HUES48 (cell line): ENCODE measurements around the gene IRF2BPL.

Experiments
- H3K27ac ChIP-seq: one replicate; pipeline ENCODE4 v1.7.0; 2013; ENCODE audit warnings: low read depth, low read length, inconsistent platforms
- H3K27me3 ChIP-seq: 2 replicates; pipeline ENCODE4 v1.6.1; 2013; ENCODE audit warnings: mild to moderate bottlenecking, low read length; ENCODE audit not compliant: control insufficient read depth, insufficient read depth
- H3K36me3 ChIP-seq: 2 replicates; pipeline ENCODE4 v1.6.1; 2013; ENCODE audit warnings: low read length; ENCODE audit not compliant: control insufficient read depth, insufficient read depth
- H3K4me1 ChIP-seq: 2 replicates; pipeline ENCODE4 v1.6.1; 2013; ENCODE audit warnings: mild to moderate bottlenecking, low read length; ENCODE audit not compliant: control insufficient read depth, insufficient read depth
- H3K4me3 ChIP-seq: 2 replicates; pipeline ENCODE4 v1.5.1; 2013; ENCODE audit warnings: mild to moderate bottlenecking, low read depth, low read length
- H3K9ac ChIP-seq: 2 replicates; pipeline ENCODE4 v1.6.1; 2013; ENCODE audit warnings: mild to moderate bottlenecking, low read depth, low read length, moderate library complexity
- H3K9me3 ChIP-seq: 2 replicates; pipeline ENCODE4 v1.6.1; 2013; ENCODE audit warnings: low read length; ENCODE audit not compliant: control insufficient read depth, insufficient read depth

IRF2BPL gene

GRCh38 chr14:77065851-77066577, 37.5 kb upstream of the IRF2BPL start:
- H3K36me3 ChIP-seq: no peaks in the 10 kb centered on the region
- H3K9me3 ChIP-seq: no peaks in the 10 kb centered on the region
- H3K27me3 ChIP-seq: no peaks in the 10 kb centered on the region
- H3K4me3 ChIP-seq: no peak overlapping the region
- peaks cover 9% of the 10 kb centered on the region for H3K4me1 ChIP-seq
- no peak overlapping the region for H3K9ac ChIP-seq
- no peak overlapping the region for H3K27ac ChIP-seq

GRCh38 chr14:77064521-77065178, 36.1 kb upstream of the IRF2BPL start:
- no peaks in the 10 kb centered on the region for H3K9me3 ChIP-seq
- no peaks in the 10 kb centered on the region for H3K36me3 ChIP-seq
- no peak overlapping the region for H3K4me3 ChIP-seq
- no peak overlapping the region for H3K27ac ChIP-seq
- peaks cover 9% of the 10 kb centered on the region for H3K4me1 ChIP-seq
- no peaks in the 10 kb centered on the region for H3K27me3 ChIP-seq
- no peak overlapping the region for H3K9ac ChIP-seq

- Histone ChIP-seq H3K27me3 (no peaks in the 10 kb centered on the region), H3K36me3 (no peaks in the 10 kb centered on the region), H3K27ac (no peak overlapping the region), H3K4me3 (no peak overlapping the region), H3K4me1 (peaks cover 12% of the 10 kb centered on the region), H3K9ac (no peak overlapping the region), H3K9me3 (no peaks in the 10 kb centered on the region)
Measured at GRCh38 chr14:77063571-77064171, 35.2 kb upstream of the IRF2BPL start.

DNA sequence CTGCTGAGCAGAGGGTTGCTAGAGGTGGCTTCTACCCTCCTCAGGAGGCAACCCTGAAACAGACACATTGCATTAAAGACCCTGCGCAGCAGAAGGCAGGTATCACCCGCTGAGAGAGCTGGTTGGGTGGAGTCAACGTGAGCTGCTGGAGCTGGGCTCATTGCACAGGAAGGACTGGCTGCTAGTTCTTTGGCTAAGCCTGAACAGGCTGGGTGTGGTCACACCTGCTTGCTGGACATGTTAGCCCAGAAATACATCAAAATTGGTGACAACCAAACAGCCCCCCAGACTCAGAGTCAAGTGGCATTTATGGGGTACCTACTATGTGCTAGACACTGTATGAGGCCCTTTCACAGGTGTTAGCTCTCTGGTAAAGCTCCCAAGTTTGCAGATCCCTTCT, 33.8 kb upstream of the IRF2BPL start:
- Histone ChIP-seq H3K9ac (no peak overlapping the region), H3K9me3 (no peaks in the 10 kb centered on the region), H3K27ac (no peak overlapping the region), H3K4me3 (no peak overlapping the region), H3K36me3 (no peaks in the 10 kb centered on the region), H3K27me3 (no peaks in the 10 kb centered on the region), H3K4me1 (peaks cover 8% of the 10 kb centered on the region; the same call in 1 of the 2 replicates)

DNA sequence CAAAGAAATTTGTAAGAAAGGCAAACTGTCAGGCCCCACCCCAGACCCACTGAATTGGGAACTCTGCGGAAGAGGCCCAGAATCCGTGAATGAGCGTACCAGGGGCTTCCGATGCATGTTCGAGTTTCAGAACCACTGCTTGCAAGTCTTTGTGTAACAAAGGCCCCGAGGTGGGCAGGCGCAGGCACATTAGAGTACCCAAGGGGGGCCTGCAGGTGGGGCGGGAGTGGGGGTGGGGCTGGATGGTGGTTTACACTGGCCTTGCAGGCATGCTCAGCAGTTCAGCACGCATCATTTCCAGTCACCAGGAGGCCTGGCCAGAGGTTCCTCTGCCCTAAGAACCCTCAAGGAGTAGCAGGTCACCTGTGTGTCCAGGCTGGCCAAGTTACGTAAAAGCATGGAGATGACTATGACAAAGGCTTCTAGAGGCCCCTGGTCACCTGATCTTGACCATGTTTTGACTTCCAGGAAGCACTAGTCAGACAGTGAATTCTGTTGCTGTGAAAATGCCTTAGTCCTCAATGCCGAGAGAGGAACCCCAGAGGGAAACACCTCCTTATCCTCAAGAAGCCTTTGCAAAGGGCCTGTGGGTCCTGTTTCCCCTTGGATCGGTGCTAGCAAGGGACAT, 33.2 kb upstream of the IRF2BPL start:
- Histone ChIP-seq H3K4me1 (peaks cover 8% of the 10 kb centered on the region; the same call in 1 of the 2 replicates), H3K9me3 (no peaks in the 10 kb centered on the region), H3K4me3 (no peak overlapping the region), H3K36me3 (no peaks in the 10 kb centered on the region), H3K27me3 (no peaks in the 10 kb centered on the region), H3K27ac (no peak overlapping the region), H3K9ac (no peak overlapping the region)

GRCh38 chr14:77059276-77059915, 30.9 kb upstream of the IRF2BPL start:
- no peak overlapping the region for H3K9ac ChIP-seq
- H3K27ac ChIP-seq: no peak overlapping the region
- H3K9me3 ChIP-seq: 0 out of 2 replicates have a peak, but pooled peaks cover 2% of the 10 kb centered on the region
- peaks cover 8% of the 10 kb centered on the region; the same call in 1 of the 2 replicates for H3K4me1 ChIP-seq
- H3K36me3 ChIP-seq: no peaks in the 10 kb centered on the region
- no peaks in the 10 kb centered on the region for H3K27me3 ChIP-seq
- no peak overlapping the region for H3K4me3 ChIP-seq

DNA sequence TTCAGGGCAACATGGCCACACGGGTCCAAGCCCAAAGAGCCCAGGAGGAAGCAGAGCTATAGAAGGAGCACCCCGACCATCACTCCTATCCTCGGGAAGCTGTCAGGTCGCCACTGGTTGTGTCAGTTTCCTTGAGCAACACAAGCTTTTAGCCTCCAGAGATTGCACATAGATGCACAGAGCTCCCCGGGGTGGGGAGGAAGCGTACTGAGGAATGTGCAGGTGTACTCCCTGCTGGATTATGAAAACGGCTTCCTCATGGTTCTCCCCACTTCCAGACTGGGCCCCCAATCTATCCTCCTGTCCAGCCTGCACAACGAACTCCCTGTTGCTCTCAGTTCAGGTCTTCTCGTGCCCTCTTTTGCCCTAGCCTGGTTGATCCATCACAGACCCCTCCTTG, 30.3 kb upstream of the IRF2BPL start:
- H3K27ac ChIP-seq: no peak overlapping the region
- no peaks in the 10 kb centered on the region for H3K36me3 ChIP-seq
- no peak overlapping the region for H3K9ac ChIP-seq
- peaks cover 8% of the 10 kb centered on the region; the same call in 1 of the 2 replicates for H3K4me1 ChIP-seq
- H3K9me3 ChIP-seq: 0 out of 2 replicates have a peak, but pooled peaks cover 2% of the 10 kb centered on the region
- no peak overlapping the region for H3K4me3 ChIP-seq
- H3K27me3 ChIP-seq: no peaks in the 10 kb centered on the region

- no peak overlapping the region for H3K27ac ChIP-seq
- no peaks in the 10 kb centered on the region for H3K36me3 ChIP-seq
Measured at GRCh38 chr14:77058117-77058516, 29.6 kb upstream of the IRF2BPL start.

GRCh38 chr14:77055981-77056380, 27.5 kb upstream of the IRF2BPL start:
- Histone ChIP-seq H3K36me3 (no peaks in the 10 kb centered on the region), H3K4me1 (peaks cover 11% of the 10 kb centered on the region; the same call in 1 of the 2 replicates), H3K9me3 (0 out of 2 replicates have a peak, but pooled peaks cover 2% of the 10 kb centered on the region), H3K27ac (no peak overlapping the region), H3K9ac (no peak overlapping the region), H3K4me3 (no peak overlapping the region), H3K27me3 (no peaks in the 10 kb centered on the region)

More at GRCh38 chr14:77058117-77058516, 29.6 kb upstream of the IRF2BPL start:
- Histone ChIP-seq H3K4me3 (no peak overlapping the region), H3K9me3 (0 out of 2 replicates have a peak, but pooled peaks cover 2% of the 10 kb centered on the region), H3K4me1 (peaks cover 9% of the 10 kb centered on the region; the same call in 1 of the 2 replicates), H3K27me3 (no peaks in the 10 kb centered on the region), H3K9ac (no peak overlapping the region)

GRCh38 chr14:77055306-77055705, 26.8 kb upstream of the IRF2BPL start:
- Histone ChIP-seq H3K4me1 (peaks cover 11% of the 10 kb centered on the region; the same call in 1 of the 2 replicates), H3K27ac (no peak overlapping the region), H3K4me3 (no peak overlapping the region), H3K27me3 (no peaks in the 10 kb centered on the region), H3K9ac (no peak overlapping the region), H3K9me3 (0 out of 2 replicates have a peak, but pooled peaks cover 2% of the 10 kb centered on the region), H3K36me3 (no peaks in the 10 kb centered on the region)
